ENCODE results near the gene TARM1. TPM values are rescaled to one million over a fixed set of nuclear protein-coding genes. Genes with fewer than 3 reads are reported as not detected.

TARM1 gene
- total RNA-seq, 1 donor from 2014 or later, result not detected

DNA sequence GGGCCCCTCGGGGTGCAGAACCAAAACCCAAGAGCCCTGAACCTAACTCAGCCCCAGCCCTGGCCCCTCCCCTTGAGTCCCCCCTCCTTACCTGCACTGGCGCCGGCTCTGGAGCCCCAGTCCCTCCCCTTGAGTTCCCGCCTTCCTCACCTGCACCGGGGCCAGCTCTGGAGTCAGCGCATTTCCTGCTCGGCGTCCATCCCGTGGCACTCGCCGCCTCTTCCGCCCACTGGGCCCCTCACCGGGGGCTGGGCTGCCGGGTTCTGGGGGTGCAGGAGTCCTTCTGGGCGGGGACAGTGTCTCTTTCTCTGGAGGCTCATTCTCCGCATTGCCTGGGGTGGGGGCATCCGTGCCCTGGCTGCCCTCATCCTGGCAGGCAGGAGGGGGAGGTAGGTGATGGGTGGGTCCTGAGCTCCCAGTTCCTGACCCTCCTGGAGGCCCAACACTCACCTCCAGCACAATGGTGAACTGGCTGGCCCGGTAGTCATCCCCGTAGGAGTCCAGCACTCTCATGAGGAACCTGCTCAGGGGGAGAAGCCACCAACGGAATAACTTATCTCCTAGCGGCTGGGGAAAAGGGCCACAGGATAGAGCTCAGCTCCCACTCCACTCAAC is 26.8 kb upstream of the TARM1 start:
- no peak overlapping the region for H3K4me3 Mint-ChIP-seq (ENCODE audit: unreplicated experiment)
- no peak for TF ChIP-seq CTCF (IDR thresholded peaks at IDR 0.05; ENCODE audit: partially characterized antibody, unreplicated experiment)
- peaks cover 4% of the 10 kb centered on the region for H3K27me3 Mint-ChIP-seq (ENCODE audit: unreplicated experiment)
- peaks cover 2% of the 10 kb centered on the region for H3K4me1 Mint-ChIP-seq (ENCODE audit: low read depth, unreplicated experiment)
- H3K36me3 Mint-ChIP-seq (ENCODE audit: unreplicated experiment), result peaks cover 3% of the 10 kb centered on the region
- DNase-seq, result no peak
- H3K27ac Mint-ChIP-seq (ENCODE audit: unreplicated experiment), result no peak overlapping the region
- H3K9me3 Mint-ChIP-seq (ENCODE audit: unreplicated experiment), result peaks cover 8% of the 10 kb centered on the region

- Mint-ChIP-seq H3K27ac (ENCODE audit: unreplicated experiment) (no peak overlapping the region), H3K36me3 (ENCODE audit: unreplicated experiment) (peaks cover 3% of the 10 kb centered on the region), H3K4me3 (ENCODE audit: unreplicated experiment) (no peak overlapping the region), H3K4me1 (ENCODE audit: low read depth, unreplicated experiment) (peaks cover 2% of the 10 kb centered on the region), H3K27me3 (ENCODE audit: unreplicated experiment) (peaks cover 6% of the 10 kb centered on the region), H3K9me3 (ENCODE audit: unreplicated experiment) (peaks cover 8% of the 10 kb centered on the region)
- TF ChIP-seq CTCF (IDR thresholded peaks at IDR 0.05; ENCODE audit: partially characterized antibody, unreplicated experiment), result no peak
- DNase-seq, result no peak
Measured at GRCh38 chr19:54106716-54107115, 25.6 kb upstream of the TARM1 start.

DNA sequence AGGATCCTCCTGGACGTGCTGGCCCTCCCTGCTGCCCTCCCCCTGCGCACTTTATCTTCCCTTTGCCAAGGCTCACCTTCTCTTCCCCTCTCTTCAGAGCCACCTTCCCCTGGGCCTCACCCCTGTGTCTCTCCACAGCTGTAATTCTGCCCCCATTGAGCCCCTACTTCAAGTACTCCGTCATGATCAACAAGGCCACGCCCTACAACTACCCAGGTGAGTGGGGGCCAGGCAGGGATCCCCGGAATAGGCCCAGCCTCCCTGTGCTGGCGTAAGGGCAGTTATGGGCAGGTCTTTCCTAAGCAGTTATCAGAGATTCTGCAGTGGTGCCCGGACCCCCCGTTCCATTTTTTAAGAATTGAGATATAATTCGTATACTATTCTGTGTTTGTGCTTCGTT is 24.6 kb upstream of the TARM1 start:
- peaks cover 2% of the 10 kb centered on the region for H3K4me1 Mint-ChIP-seq (ENCODE audit: low read depth, unreplicated experiment)
- H3K27ac Mint-ChIP-seq (ENCODE audit: unreplicated experiment), result no peak overlapping the region
- H3K4me3 Mint-ChIP-seq (ENCODE audit: unreplicated experiment), result no peak overlapping the region
- TF ChIP-seq CTCF (IDR thresholded peaks at IDR 0.05; ENCODE audit: partially characterized antibody, unreplicated experiment), result no peak
- H3K9me3 Mint-ChIP-seq (ENCODE audit: unreplicated experiment), result peaks cover 8% of the 10 kb centered on the region
- peaks cover 6% of the 10 kb centered on the region for H3K27me3 Mint-ChIP-seq (ENCODE audit: unreplicated experiment)
- peaks cover 2% of the 10 kb centered on the region for H3K36me3 Mint-ChIP-seq (ENCODE audit: unreplicated experiment)
- no peak for DNase-seq

GRCh38 chr19:54104998-54105715 is 24.0 kb upstream of the TARM1 start:
- Mint-ChIP-seq H3K4me1 (ENCODE audit: low read depth, unreplicated experiment) (peaks cover 2% of the 10 kb centered on the region), H3K4me3 (ENCODE audit: unreplicated experiment) (peak overlapping the region; percentile 28), H3K9me3 (ENCODE audit: unreplicated experiment) (peaks cover 6% of the 10 kb centered on the region), H3K27ac (ENCODE audit: unreplicated experiment) (no peak overlapping the region), H3K27me3 (ENCODE audit: unreplicated experiment) (peaks cover 4% of the 10 kb centered on the region), H3K36me3 (ENCODE audit: unreplicated experiment) (no peaks in the 10 kb centered on the region)
- no peak for DNase-seq
- no peak for TF ChIP-seq CTCF (IDR thresholded peaks at IDR 0.05; ENCODE audit: partially characterized antibody, unreplicated experiment)

Data from glutamatergic neuron (in vitro differentiated cells).